BJ (cell line): ENCODE data around the gene UGT1A8. TPM values are rescaled to one million over a fixed set of nuclear protein-coding genes. Genes with fewer than 3 reads are reported as not detected.

Experiments
- CTCF ChIA-PET: fragments of 350-600 bp; formaldehyde crosslinking; extraction: SDS; loops from one replicate; lab custom pipeline; 2021; ENCODE audit warnings: antibody characterized with exemption, inconsistent platforms; lab: Yijun Ruan, JAX
- POLR2A ChIA-PET: fragments of 300-600 bp; sonication (Branson Sonifier 250); formaldehyde crosslinking; extraction: SDS; loops from one replicate; lab custom pipeline; 2021; ENCODE audit warnings: antibody characterized with exemption; lab: Charles Lee
- DNase-seq: peaks from one replicate; pipeline ENCODE4 v3.0.0-alpha.2; 2011; ENCODE audit warnings: low read depth
- H3K27me3 ChIP-seq: 2 replicates; pipeline ENCODE4 v1.6.0; 2011; ENCODE audit warnings: low read length; ENCODE audit not compliant: control insufficient read depth, insufficient read depth
- H3K36me3 ChIP-seq: 2 replicates; pipeline ENCODE4 v1.5.1; 2011; ENCODE audit warnings: low read length; ENCODE audit not compliant: control insufficient read depth, insufficient read depth
- H3K4me3 ChIP-seq: 2 replicates; pipeline ENCODE4 v1.5.1; 2011; ENCODE audit warnings: low read depth, mild to moderate bottlenecking, control low read depth, low read length
- CTCF ChIP-seq: IDR thresholded peaks from 2 replicates; pipeline ENCODE4 v1.5.1; 2011; ENCODE audit warnings: low read depth, mild to moderate bottlenecking, control low read depth, inconsistent platforms, low read length, moderate library complexity; ENCODE audit not compliant: insufficient read depth
- polyA plus RNA-seq: library from polyadenylated mRNA; depleted of rRNA; stranded (reverse); fragments of >200 nt; gene quantifications from 2 replicates; pipeline ENCODE4 v1.2.3, GENCODE V29; 2011

Gene UGT1A8
- polyA plus RNA-seq, 1 experiment, result not detected

- no peaks in the 10 kb centered on the region for H3K36me3 ChIP-seq
- no peak for DNase-seq
- no peak overlapping the region for H3K4me3 ChIP-seq
- POLR2A ChIA-PET, result no interaction called here
- no peak for TF ChIP-seq CTCF
- H3K27me3 ChIP-seq, result no peaks in the 10 kb centered on the region; the same call in 1 of the 2 replicates
- CTCF ChIA-PET, result no interaction called here
Observed at GRCh38 chr2:233754872-233755611, 137.6 kb downstream of the UGT1A8 start.

- no peak overlapping the region for H3K4me3 ChIP-seq
- H3K27me3 ChIP-seq, result no peaks in the 10 kb centered on the region; the same call in 1 of the 2 replicates
- ChIA-PET POLR2A (no interaction called here), CTCF (no interaction called here)
- H3K36me3 ChIP-seq, result no peaks in the 10 kb centered on the region
- DNase-seq, result no peak
- no peak for TF ChIP-seq CTCF
Observed at GRCh38 chr2:233756429-233757081, 139.1 kb downstream of the UGT1A8 start.

GRCh38 chr2:233758141-233758540 lies 140.7 kb downstream of the UGT1A8 start:
- CTCF ChIA-PET, result no interaction called here
- TF ChIP-seq CTCF, result no peak
- DNase-seq, result no peak
- POLR2A ChIA-PET, result no interaction called here
- Histone ChIP-seq H3K36me3 (no peaks in the 10 kb centered on the region), H3K4me3 (no peak overlapping the region), H3K27me3 (no peaks in the 10 kb centered on the region; the same call in 1 of the 2 replicates)

- TF ChIP-seq CTCF, result no peak
- no peaks in the 10 kb centered on the region; the same call in 1 of the 2 replicates for H3K27me3 ChIP-seq
- ChIA-PET CTCF (no interaction called here), POLR2A (no interaction called here)
- no peak for DNase-seq
- no peaks in the 10 kb centered on the region for H3K36me3 ChIP-seq
- no peak overlapping the region for H3K4me3 ChIP-seq
Observed at GRCh38 chr2:233758849-233759248, 141.4 kb downstream of the UGT1A8 start.

GRCh38 chr2:233760043-233760442 lies 142.6 kb downstream of the UGT1A8 start, which contains the start of gene UGT1A1:
TSS of gene UGT1A1 (plus strand) at chr2:233760270. CDS start at chr2:233760288, 18 bp downstream.
- TF ChIP-seq CTCF, result no peak

More at GRCh38 chr2:233760043-233760442, 142.6 kb downstream of the UGT1A8 start, which contains the start of gene UGT1A1:
- POLR2A ChIA-PET, result no interaction called here
- CTCF ChIA-PET, result no interaction called here
- no peaks in the 10 kb centered on the region for H3K36me3 ChIP-seq
- DNase-seq, result no peak
- H3K27me3 ChIP-seq, result no peaks in the 10 kb centered on the region; the same call in 1 of the 2 replicates
- no peak within 1 kb of the TSS for H3K4me3 ChIP-seq
